ENCODE measurements around the gene VILL.
A peak's percentile ranks its signal among the peaks of the same experiment; 100 is the strongest.

VILL gene

GRCh38 chr3:38022896-38023709, 32.5 kb downstream of the VILL start:
- Histone ChIP-seq H3F3A (ENCODE audit: insufficient read depth, low read length) (peaks cover 13% of the 10 kb centered on the region), H3K79me2 (ENCODE audit: low read length) (no peaks in the 10 kb centered on the region), H3K4me3 (ENCODE audit: low read length) (peak overlapping the region; percentile 86; the same call in 1 of the 2 replicates), H3K4me2 (ENCODE audit: low read depth, low read length) (peak overlapping the region; percentile 86), H3K27me3 (replicated peaks; ENCODE audit: insufficient read depth, low read length) (no peaks in the 10 kb centered on the region), H2AFZ (ENCODE audit: low read length) (peak overlapping the region; percentile 99; the same call in 1 of the 2 replicates), H3K9me3 (replicated peaks; ENCODE audit: insufficient read depth, low read length) (no peaks in the 10 kb centered on the region), H3K4me1 (ENCODE audit: low read length) (peaks cover 12% of the 10 kb centered on the region), H3K27ac (ENCODE audit: low read length) (no peak overlapping the region), H3K9me2 (replicated peaks; ENCODE audit: insufficient read depth, low read length) (no peaks in the 10 kb centered on the region), H3K9ac (ENCODE audit: low read length) (no peak overlapping the region), H4K20me1 (ENCODE audit: insufficient read depth, low read length) (no peaks in the 10 kb centered on the region), H3K36me3 (replicated peaks; ENCODE audit: insufficient read depth, low read length) (no peaks in the 10 kb centered on the region)
- DNase-seq = no peak
- TF ChIP-seq CTCF (IDR thresholded peaks at IDR 0.05; ENCODE audit: low read length) (no peak), EZH2 (optimal IDR thresholded peaks at IDR 0.05; ENCODE audit: low read depth, low read length) (no peak), EZH2phosphoT487 (IDR thresholded peaks at IDR 0.05; ENCODE audit: low read length) (no peak)

DNA sequence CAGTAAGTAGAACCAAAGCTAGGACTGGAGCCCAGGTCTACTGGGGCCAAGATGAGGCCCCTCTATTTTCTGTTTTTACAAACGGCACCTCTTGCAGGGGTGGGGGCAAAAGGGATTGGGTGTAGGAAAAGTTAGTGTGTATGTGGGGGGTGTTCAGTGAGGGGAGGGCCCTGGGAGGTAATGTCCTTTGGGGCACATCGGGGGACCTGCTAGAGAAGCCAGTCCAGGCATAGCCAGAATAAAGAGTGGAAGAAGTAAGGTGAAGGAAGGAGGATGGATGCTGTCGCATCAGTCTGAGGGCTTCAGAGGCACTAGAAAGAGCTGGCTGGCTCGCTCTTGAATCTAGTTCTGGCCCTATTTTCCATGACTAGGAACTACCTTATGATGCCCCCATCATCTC, 36.3 kb downstream of the VILL start:
- Histone ChIP-seq H3K4me1 (ENCODE audit: low read length) (peaks cover 12% of the 10 kb centered on the region), H4K20me1 (ENCODE audit: insufficient read depth, low read length) (no peaks in the 10 kb centered on the region), H3K36me3 (replicated peaks; ENCODE audit: insufficient read depth, low read length) (no peaks in the 10 kb centered on the region), H3K79me2 (ENCODE audit: low read length) (no peaks in the 10 kb centered on the region), H3K4me3 (ENCODE audit: low read length) (no peak overlapping the region), H3F3A (ENCODE audit: insufficient read depth, low read length) (peaks cover 13% of the 10 kb centered on the region), H3K27ac (ENCODE audit: low read length) (no peak overlapping the region), H3K4me2 (ENCODE audit: low read depth, low read length) (no peak overlapping the region), H2AFZ (ENCODE audit: low read length) (no peak overlapping the region), H3K9me2 (replicated peaks; ENCODE audit: insufficient read depth, low read length) (no peaks in the 10 kb centered on the region), H3K9ac (ENCODE audit: low read length) (no peak overlapping the region), H3K27me3 (replicated peaks; ENCODE audit: insufficient read depth, low read length) (peaks cover 5% of the 10 kb centered on the region; the same call in 1 of the 2 replicates), H3K9me3 (replicated peaks; ENCODE audit: insufficient read depth, low read length) (no peaks in the 10 kb centered on the region)
- TF ChIP-seq EZH2 (optimal IDR thresholded peaks at IDR 0.05; ENCODE audit: low read depth, low read length) = no peak
- TF ChIP-seq EZH2phosphoT487 (IDR thresholded peaks at IDR 0.05; ENCODE audit: low read length) = no peak
- TF ChIP-seq CTCF (IDR thresholded peaks at IDR 0.05; ENCODE audit: low read length) = no peak
- no peak for DNase-seq

- Histone ChIP-seq H3K4me3 (ENCODE audit: low read length) (no peak overlapping the region), H3F3A (ENCODE audit: insufficient read depth, low read length) (peaks cover 13% of the 10 kb centered on the region), H3K36me3 (replicated peaks; ENCODE audit: insufficient read depth, low read length) (no peaks in the 10 kb centered on the region), H4K20me1 (ENCODE audit: insufficient read depth, low read length) (no peaks in the 10 kb centered on the region), H2AFZ (ENCODE audit: low read length) (no peak overlapping the region), H3K79me2 (ENCODE audit: low read length) (no peaks in the 10 kb centered on the region), H3K9me2 (replicated peaks; ENCODE audit: insufficient read depth, low read length) (no peaks in the 10 kb centered on the region), H3K9ac (ENCODE audit: low read length) (no peak overlapping the region), H3K27me3 (replicated peaks; ENCODE audit: insufficient read depth, low read length) (peaks cover 5% of the 10 kb centered on the region; the same call in 1 of the 2 replicates), H3K4me2 (ENCODE audit: low read depth, low read length) (no peak overlapping the region), H3K9me3 (replicated peaks; ENCODE audit: insufficient read depth, low read length) (no peaks in the 10 kb centered on the region), H3K4me1 (ENCODE audit: low read length) (peaks cover 12% of the 10 kb centered on the region), H3K27ac (ENCODE audit: low read length) (no peak overlapping the region)
- DNase-seq = no peak
- TF ChIP-seq EZH2phosphoT487 (IDR thresholded peaks at IDR 0.05; ENCODE audit: low read length) = no peak
- no peak for TF ChIP-seq CTCF (IDR thresholded peaks at IDR 0.05; ENCODE audit: low read length)
Observed at GRCh38 chr3:38027466-38028465, 37.2 kb downstream of the VILL start.
